Measurements from ENCODE around the gene SAFB2.
A peak's percentile ranks its signal among the peaks of the same experiment; 100 is the strongest.

Gene SAFB2

DNA sequence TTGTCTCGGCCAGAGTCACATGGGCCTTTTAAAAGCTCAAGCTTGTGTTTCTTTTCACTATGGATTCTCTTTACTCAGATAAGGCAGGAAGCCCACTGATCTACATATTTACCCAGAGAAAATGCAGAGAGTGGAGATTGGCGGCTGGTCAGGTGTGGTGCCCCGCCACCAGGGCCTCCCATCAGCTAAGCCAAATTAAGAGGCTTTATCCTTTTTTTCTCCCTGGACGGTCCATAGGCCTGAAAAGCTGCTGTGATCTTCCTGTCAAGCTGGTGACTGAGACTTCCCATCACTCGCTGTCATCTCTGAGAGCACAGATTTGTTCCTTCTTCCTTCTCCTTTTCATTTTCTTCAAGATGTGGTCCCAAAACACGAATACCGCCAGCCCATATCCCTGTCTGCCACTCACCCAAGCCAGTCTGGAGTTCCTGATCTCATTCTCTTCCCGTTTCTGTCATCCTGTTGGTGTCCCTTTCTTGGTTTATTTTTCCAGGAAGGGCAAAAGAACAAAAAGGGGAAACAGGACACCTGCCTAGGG, 2.2 kb upstream of the SAFB2 start:
- TF ChIP-seq PAX5 (IDR thresholded peaks at IDR 0.05; ENCODE audit: insufficient read depth, low read length, severe bottlenecking) (no peak), POU2F2 (IDR thresholded peaks at IDR 0.05; ENCODE audit: low read depth, low read length) (no peak), TAF1 (IDR thresholded peaks at IDR 0.05; ENCODE audit: low read depth, low read length) (no peak), POLR2A (IDR thresholded peaks at IDR 0.05; ENCODE audit: low read depth, low read length) (no peak), POLR2AphosphoS5 (IDR thresholded peaks at IDR 0.05; ENCODE audit: low read depth, low read length) (no peak), SPI1 (IDR thresholded peaks at IDR 0.05; ENCODE audit: low read depth, low read length) (no peak)
- DNase-seq (ENCODE audit: insufficient read length, low spot score) = no peak
- FAIRE-seq = no peak

GRCh38 chr19:5624018-5624663, 1.6 kb upstream of the SAFB2 start:
- TF ChIP-seq PAX5 (IDR thresholded peaks at IDR 0.05; ENCODE audit: insufficient read depth, low read length, severe bottlenecking) = no peak
- TF ChIP-seq POU2F2 (IDR thresholded peaks at IDR 0.05; ENCODE audit: low read depth, low read length) = no peak
- TF ChIP-seq POLR2AphosphoS5 (IDR thresholded peaks at IDR 0.05; ENCODE audit: low read depth, low read length) = no peak
- no peak for TF ChIP-seq SPI1 (IDR thresholded peaks at IDR 0.05; ENCODE audit: low read depth, low read length)
- no peak for TF ChIP-seq TAF1 (IDR thresholded peaks at IDR 0.05; ENCODE audit: low read depth, low read length)
- no peak for TF ChIP-seq POLR2A (IDR thresholded peaks at IDR 0.05; ENCODE audit: low read depth, low read length)
- no peak for DNase-seq (ENCODE audit: insufficient read length, low spot score)
- no peak for FAIRE-seq

DNA sequence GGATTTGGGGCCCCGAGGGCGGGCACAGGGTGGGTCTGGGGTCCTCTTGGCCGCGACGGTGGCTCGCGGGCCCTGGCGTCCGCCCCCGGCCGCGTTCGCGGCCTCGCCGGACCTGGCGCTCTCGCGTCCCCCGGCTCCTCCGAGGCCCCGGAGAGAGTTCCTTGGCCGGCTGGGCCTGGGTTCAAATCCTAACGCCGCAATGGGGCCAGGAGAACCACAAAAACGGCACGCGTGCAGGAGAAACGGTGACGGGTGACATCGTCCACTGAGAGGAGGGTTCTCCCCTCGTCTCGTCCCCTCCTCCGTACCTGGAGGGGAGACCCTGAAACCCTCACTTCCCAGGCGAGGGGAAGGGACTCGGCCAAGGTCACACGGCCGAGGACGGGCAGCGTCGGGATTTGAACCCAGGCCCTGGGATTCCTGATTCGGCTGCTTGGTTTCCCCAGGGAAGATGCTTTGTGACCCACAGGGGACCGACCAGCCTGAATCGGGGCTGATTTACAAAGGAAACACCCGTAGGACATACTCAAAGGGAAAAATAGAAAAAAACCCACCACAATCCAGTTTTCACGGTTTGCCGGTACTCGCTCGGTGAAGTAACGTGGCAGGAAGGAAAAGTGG, 931 bp upstream of the SAFB2 start:
- DNase-seq (ENCODE audit: insufficient read length, low spot score) = no peak
- TF ChIP-seq TAF1 (IDR thresholded peaks at IDR 0.05; ENCODE audit: low read depth, low read length) (no peak), POLR2AphosphoS5 (IDR thresholded peaks at IDR 0.05; ENCODE audit: low read depth, low read length) (no peak), PAX5 (IDR thresholded peaks at IDR 0.05; ENCODE audit: insufficient read depth, low read length, severe bottlenecking) (no peak), SPI1 (IDR thresholded peaks at IDR 0.05; ENCODE audit: low read depth, low read length) (no peak), POLR2A (IDR thresholded peaks at IDR 0.05; ENCODE audit: low read depth, low read length) (no peak), POU2F2 (IDR thresholded peaks at IDR 0.05; ENCODE audit: low read depth, low read length) (no peak)
- FAIRE-seq = no peak

DNA sequence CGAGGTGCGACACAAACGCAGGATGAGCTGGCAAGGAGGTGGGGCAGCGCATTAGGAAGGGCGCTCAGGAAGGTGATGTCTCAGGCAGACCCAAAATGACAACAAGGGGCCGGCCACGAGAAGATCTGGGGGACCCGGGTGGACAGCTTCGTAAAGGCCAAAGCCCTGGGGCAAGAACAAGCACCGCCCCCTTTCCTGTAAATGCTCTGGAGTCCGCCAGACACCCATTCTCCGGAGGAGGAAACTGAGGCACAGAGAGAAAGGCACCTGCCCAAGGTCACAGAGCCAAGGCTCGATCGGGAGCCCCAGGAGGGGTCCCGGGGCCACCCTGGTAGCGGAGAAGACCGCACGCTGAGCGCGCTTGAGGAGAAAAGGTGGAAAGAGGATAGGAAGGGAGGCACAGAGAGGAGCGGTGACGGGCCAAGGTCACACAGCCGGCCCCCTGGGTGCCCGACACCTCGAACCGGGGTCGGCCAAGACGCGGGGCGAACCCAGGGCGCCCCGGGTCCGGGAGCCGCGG, 571 bp downstream of the SAFB2 start:
- no peak for TF ChIP-seq PAX5 (IDR thresholded peaks at IDR 0.05; ENCODE audit: insufficient read depth, low read length, severe bottlenecking)
- no peak for TF ChIP-seq SPI1 (IDR thresholded peaks at IDR 0.05; ENCODE audit: low read depth, low read length)
- TF ChIP-seq TAF1 (IDR thresholded peaks at IDR 0.05; ENCODE audit: low read depth, low read length) = no peak
- no peak for TF ChIP-seq POU2F2 (IDR thresholded peaks at IDR 0.05; ENCODE audit: low read depth, low read length)
- FAIRE-seq (peak; percentile 70), DNase-seq (ENCODE audit: insufficient read length, low spot score) (no peak)

GRCh38 chr19:5621311-5621944, 1.1 kb downstream of the SAFB2 start:
- TF ChIP-seq SPI1 (IDR thresholded peaks at IDR 0.05; ENCODE audit: low read depth, low read length) (no peak), TAF1 (IDR thresholded peaks at IDR 0.05; ENCODE audit: low read depth, low read length) (no peak), PAX5 (IDR thresholded peaks at IDR 0.05; ENCODE audit: insufficient read depth, low read length, severe bottlenecking) (no peak), POLR2A (IDR thresholded peaks at IDR 0.05; ENCODE audit: low read depth, low read length) (no peak), POLR2AphosphoS5 (IDR thresholded peaks at IDR 0.05; ENCODE audit: low read depth, low read length) (no peak), POU2F2 (IDR thresholded peaks at IDR 0.05; ENCODE audit: low read depth, low read length) (no peak)
- no peak for DNase-seq (ENCODE audit: insufficient read length, low spot score)
- FAIRE-seq = peak; percentile 35

DNA sequence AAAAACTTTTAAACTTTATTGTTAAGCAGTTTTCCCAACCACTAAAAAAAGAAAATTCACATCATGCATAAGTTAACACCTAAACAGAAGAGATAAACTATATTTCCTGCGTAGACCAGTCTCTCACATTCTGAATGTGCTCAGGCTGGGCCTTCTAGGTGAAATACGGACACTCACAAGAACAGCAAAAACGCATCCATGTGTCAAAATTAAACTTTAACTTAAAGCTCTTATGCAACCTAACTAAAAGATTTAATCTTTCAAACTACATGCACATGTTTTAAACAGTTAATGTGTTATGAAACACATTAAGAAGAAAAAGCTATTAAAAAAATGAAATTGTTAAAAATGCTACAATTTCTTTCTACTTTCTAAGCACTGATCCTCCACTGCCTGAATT, 2.6 kb downstream of the SAFB2 start:
- no peak for TF ChIP-seq POLR2AphosphoS5 (IDR thresholded peaks at IDR 0.05; ENCODE audit: low read depth, low read length)
- TF ChIP-seq PAX5 (IDR thresholded peaks at IDR 0.05; ENCODE audit: insufficient read depth, low read length, severe bottlenecking) = no peak
- TF ChIP-seq POU2F2 (IDR thresholded peaks at IDR 0.05; ENCODE audit: low read depth, low read length) = no peak
- no peak for TF ChIP-seq SPI1 (IDR thresholded peaks at IDR 0.05; ENCODE audit: low read depth, low read length)
- TF ChIP-seq TAF1 (IDR thresholded peaks at IDR 0.05; ENCODE audit: low read depth, low read length) = no peak
- TF ChIP-seq POLR2A (IDR thresholded peaks at IDR 0.05; ENCODE audit: low read depth, low read length) = no peak
- FAIRE-seq = no peak
- no peak for DNase-seq (ENCODE audit: insufficient read length, low spot score)

DNA sequence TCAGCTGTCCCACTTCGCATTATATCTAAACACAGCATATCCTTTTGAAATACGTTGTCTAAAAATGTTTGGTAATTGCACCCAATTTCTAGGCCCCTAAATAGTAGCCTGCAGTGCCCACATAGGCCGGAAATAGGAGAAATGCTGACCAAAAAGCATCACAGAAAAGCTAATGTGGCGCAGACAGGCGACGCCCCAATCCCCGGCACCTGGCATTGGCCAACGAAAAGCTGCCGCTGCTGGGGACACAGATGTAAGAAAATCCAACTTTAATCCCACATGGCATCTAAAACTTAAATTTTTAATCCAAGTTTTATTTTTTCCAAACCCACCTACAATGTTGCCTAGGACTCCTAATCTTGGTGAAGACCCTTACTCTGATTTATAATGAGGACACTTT, 4.0 kb downstream of the SAFB2 start:
- TF ChIP-seq POLR2A (IDR thresholded peaks at IDR 0.05; ENCODE audit: low read depth, low read length) (no peak), SPI1 (IDR thresholded peaks at IDR 0.05; ENCODE audit: low read depth, low read length) (no peak), PAX5 (IDR thresholded peaks at IDR 0.05; ENCODE audit: insufficient read depth, low read length, severe bottlenecking) (no peak), TAF1 (IDR thresholded peaks at IDR 0.05; ENCODE audit: low read depth, low read length) (no peak), POU2F2 (IDR thresholded peaks at IDR 0.05; ENCODE audit: low read depth, low read length) (no peak), POLR2AphosphoS5 (IDR thresholded peaks at IDR 0.05; ENCODE audit: low read depth, low read length) (no peak)
- no peak for FAIRE-seq
- DNase-seq (ENCODE audit: insufficient read length, low spot score) = no peak

DNA sequence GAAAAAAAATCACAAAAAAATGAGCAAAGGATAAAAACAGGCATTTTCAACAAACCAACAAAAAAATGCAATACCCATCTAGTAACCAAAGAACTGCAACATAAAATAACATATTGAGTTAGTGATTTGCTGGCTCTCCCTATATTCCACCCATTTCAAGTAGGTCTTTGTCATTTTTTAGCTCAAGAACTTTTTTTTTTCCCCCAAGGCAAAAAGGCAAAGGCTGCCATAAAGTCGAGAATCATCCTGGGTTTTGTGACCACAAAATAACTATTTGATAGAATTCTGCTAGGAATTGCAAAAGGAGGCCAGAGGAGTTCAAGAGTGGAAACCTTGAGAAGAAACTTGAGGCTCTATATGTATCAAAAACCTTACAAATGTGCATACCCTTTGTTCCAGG, 5.5 kb downstream of the SAFB2 start:
- DNase-seq (ENCODE audit: insufficient read length, low spot score) (no peak), FAIRE-seq (no peak)
- TF ChIP-seq POLR2AphosphoS5 (IDR thresholded peaks at IDR 0.05; ENCODE audit: low read depth, low read length) (no peak), PAX5 (IDR thresholded peaks at IDR 0.05; ENCODE audit: insufficient read depth, low read length, severe bottlenecking) (no peak), SPI1 (IDR thresholded peaks at IDR 0.05; ENCODE audit: low read depth, low read length) (no peak), POU2F2 (IDR thresholded peaks at IDR 0.05; ENCODE audit: low read depth, low read length) (no peak), TAF1 (IDR thresholded peaks at IDR 0.05; ENCODE audit: low read depth, low read length) (no peak), POLR2A (IDR thresholded peaks at IDR 0.05; ENCODE audit: low read depth, low read length) (no peak)

- TF ChIP-seq POU2F2 (IDR thresholded peaks at IDR 0.05; ENCODE audit: low read depth, low read length) (no peak), POLR2A (IDR thresholded peaks at IDR 0.05; ENCODE audit: low read depth, low read length) (no peak), TAF1 (IDR thresholded peaks at IDR 0.05; ENCODE audit: low read depth, low read length) (no peak), SPI1 (IDR thresholded peaks at IDR 0.05; ENCODE audit: low read depth, low read length) (no peak), POLR2AphosphoS5 (IDR thresholded peaks at IDR 0.05; ENCODE audit: low read depth, low read length) (no peak), PAX5 (IDR thresholded peaks at IDR 0.05; ENCODE audit: insufficient read depth, low read length, severe bottlenecking) (no peak)
- FAIRE-seq (no peak), DNase-seq (ENCODE audit: insufficient read length, low spot score) (no peak)
These were observed 6.7 kb downstream of the SAFB2 start for GRCh38 chr19:5615756-5616327.
